Right lobe of liver (tissue), 4 donors: ENCODE results near the gene RPS6KC1.

ENCODE experiments used
- CTCF ChIP-seq, 4 donors: fragments of 200-600 bp in 3 of 4; fragments of 450-650 bp in 1 of 4; IDR thresholded peaks; one replicate each; pipeline versions ENCODE4 v1.5.1 to v1.8.0; 2016 to 2022; ENCODE audit warnings: antibody characterized with exemption in 4 of 4, mild to moderate bottlenecking in 2 of 4
- POLR2A ChIP-seq: fragments of 450-650 bp; IDR thresholded peaks from one replicate; pipeline ENCODE4 v1.6.1; 2017; ENCODE audit warnings: antibody characterized with exemption, mild to moderate bottlenecking
- donor health status: DM: no; HTN: no; CAD: no.
- donor health status: DM: no; HTN: no; CAD: no.
- donor health status: DM: no; HTN: yes; CAD: no.

- no peak for TF ChIP-seq CTCF (IDR thresholded peaks at IDR 0.05)
- TF ChIP-seq POLR2A: no peak
These were observed 74.6 kb downstream of the RPS6KC1 start for GRCh38 chr1:213125643-213126042.
